Thyroid gland (tissue), 4 donors: ENCODE measurements around the gene ADAMTSL1. TPM values are rescaled to one million over a fixed set of nuclear protein-coding genes. Genes with fewer than 3 reads are reported as not detected.
A peak's percentile ranks its signal among the peaks of the same experiment; 100 is the strongest.

Experiments
- DNase-seq, 2 donors: peaks; one replicate each; pipeline ENCODE4 v3.0.0-alpha.2; 2019
- H3K27ac ChIP-seq, 3 donors: fragments of 200-600 bp; sonication (generic); 1 replicate in 2 of 3; 2 replicates in 1 of 3; pipeline ENCODE4 v1.5.1; 2016 to 2019; ENCODE audit warnings: mild to moderate bottlenecking in 1 of 3, moderate library complexity in 1 of 3
- H3K27me3 ChIP-seq: fragments of 200-600 bp; sonication (generic); one replicate; pipeline ENCODE4 v1.5.1; 2019
- H3K36me3 ChIP-seq, 2 donors: fragments of 200-600 bp; sonication (generic); one replicate each; pipeline ENCODE4 v1.5.1; 2016 to 2019
- H3K4me1 ChIP-seq, 2 donors: fragments of 200-600 bp; sonication (generic); one replicate each; pipeline ENCODE4 v1.5.1; 2017 to 2019
- H3K4me3 ChIP-seq, 3 donors: fragments of 200-600 bp; sonication (generic); replicated peaks in 1 of 3; 1 replicate in 2 of 3; 2 replicates in 1 of 3; pipeline ENCODE4 v1.5.1; 2016; ENCODE audit warnings: mild to moderate bottlenecking in 1 of 3
- H3K9me3 ChIP-seq: fragments of 200-600 bp; sonication (generic); one replicate; pipeline ENCODE4 v1.5.1; 2017
- POLR2A ChIP-seq, 2 donors: fragments of 450-650 bp; IDR thresholded peaks; one replicate each; pipeline ENCODE4 v1.6.1; 2017; ENCODE audit warnings: antibody characterized with exemption in 2 of 2, mild to moderate bottlenecking in 2 of 2, moderate library complexity in 1 of 2
- WGBS, 2 donors: methylation state at CpG; one replicate each; pipeline ENCODE4 v1.1.5; 2017; 5-methylcytosine and 5-hydroxymethylcytosine counted together
- intact Hi-C: fragments of 100-400 bp; cut with DNase I; formaldehyde crosslinking; loops from one replicate; pipeline ENCODE4 v1.15.1; 2023
- total RNA-seq, 4 donors: library from RNA; depleted of rRNA; stranded (reverse); fragments of >200 nt; gene quantifications; one replicate each; pipeline ENCODE4 v1.2.3, GENCODE V29; 2016
- TF ChIP-seq, protein P1 (sequence below), 6 experiments: fragments of 200-600 bp in 3 of 6; fragments of 450-650 bp in 3 of 6; sonication (generic) in 3 of 6; IDR thresholded peaks; one replicate each; pipeline ENCODE4 v1.5.1; 2016 to 2019; ENCODE audit warnings: antibody characterized with exemption in 6 of 6, mild to moderate bottlenecking in 2 of 6, inconsistent platforms in 1 of 6, moderate library complexity in 1 of 6

The ADAMTSL1 gene
- total RNA-seq, 4 donors from 2014 or later: 1.6 to 9.0 (median 4.8) TPM

DNA sequence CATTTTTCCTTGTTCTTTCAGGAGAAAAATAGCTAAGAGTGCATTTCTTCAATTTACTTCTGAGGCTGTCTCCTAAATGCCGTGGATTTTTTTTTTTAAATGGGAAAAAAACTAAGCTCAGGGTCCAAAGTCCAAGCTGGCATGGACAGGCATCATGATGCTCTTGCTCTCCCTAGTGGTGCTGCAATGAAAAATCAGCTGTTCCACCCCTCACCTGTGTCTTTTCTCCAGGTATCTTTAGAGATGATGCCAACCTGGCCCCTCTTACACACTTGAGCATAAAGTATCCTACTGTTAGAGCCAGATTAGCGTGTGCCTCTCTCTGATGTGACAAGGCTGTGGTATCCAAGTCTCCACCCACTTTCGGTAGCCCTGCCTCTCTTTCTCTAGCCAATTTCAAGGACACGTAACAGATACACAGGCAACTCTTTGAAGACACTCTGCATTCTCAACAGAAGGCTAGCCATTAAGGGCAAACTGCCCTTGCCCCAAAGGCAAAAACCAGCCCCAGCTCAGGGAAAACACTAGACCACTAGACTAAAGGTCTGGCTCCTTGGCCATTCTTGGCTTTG is 350.2 kb downstream of the ADAMTSL1 start:
- no peaks in the 10 kb centered on the region for H3K27me3 ChIP-seq
- TF ChIP-seq, protein P1, sequence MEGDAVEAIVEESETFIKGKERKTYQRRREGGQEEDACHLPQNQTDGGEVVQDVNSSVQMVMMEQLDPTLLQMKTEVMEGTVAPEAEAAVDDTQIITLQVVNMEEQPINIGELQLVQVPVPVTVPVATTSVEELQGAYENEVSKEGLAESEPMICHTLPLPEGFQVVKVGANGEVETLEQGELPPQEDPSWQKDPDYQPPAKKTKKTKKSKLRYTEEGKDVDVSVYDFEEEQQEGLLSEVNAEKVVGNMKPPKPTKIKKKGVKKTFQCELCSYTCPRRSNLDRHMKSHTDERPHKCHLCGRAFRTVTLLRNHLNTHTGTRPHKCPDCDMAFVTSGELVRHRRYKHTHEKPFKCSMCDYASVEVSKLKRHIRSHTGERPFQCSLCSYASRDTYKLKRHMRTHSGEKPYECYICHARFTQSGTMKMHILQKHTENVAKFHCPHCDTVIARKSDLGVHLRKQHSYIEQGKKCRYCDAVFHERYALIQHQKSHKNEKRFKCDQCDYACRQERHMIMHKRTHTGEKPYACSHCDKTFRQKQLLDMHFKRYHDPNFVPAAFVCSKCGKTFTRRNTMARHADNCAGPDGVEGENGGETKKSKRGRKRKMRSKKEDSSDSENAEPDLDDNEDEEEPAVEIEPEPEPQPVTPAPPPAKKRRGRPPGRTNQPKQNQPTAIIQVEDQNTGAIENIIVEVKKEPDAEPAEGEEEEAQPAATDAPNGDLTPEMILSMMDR (IDR thresholded peaks at IDR 0.05): peak in 4 of 6 experiments; percentile 13 to 40 (median 32)
- TF ChIP-seq POLR2A (IDR thresholded peaks at IDR 0.05): no peak
- no peak overlapping the region for H3K27ac ChIP-seq
- no peak for DNase-seq
- 77 to 84% methylated on average over 4 of the region's 4 CpGs for WGBS, 2 donors
- intact Hi-C loops: no loop called here
- H3K9me3 ChIP-seq: no peaks in the 10 kb centered on the region
- peaks cover 0 to 12% of the 10 kb centered on the region in 2 donors for H3K4me1 ChIP-seq
- H3K4me3 ChIP-seq: no peak overlapping the region
- no peaks in the 10 kb centered on the region for H3K36me3 ChIP-seq

GRCh38 chr9:18825656-18826170 is 351.8 kb downstream of the ADAMTSL1 start:
- no peak for TF ChIP-seq POLR2A (IDR thresholded peaks at IDR 0.05)
- TF ChIP-seq, protein P1 (IDR thresholded peaks at IDR 0.05): no peak
- H3K36me3 ChIP-seq: no peaks in the 10 kb centered on the region
- H3K4me3 ChIP-seq: no peak overlapping the region
- no peaks in the 10 kb centered on the region for H3K27me3 ChIP-seq
- intact Hi-C loops: no loop called here
- H3K4me1 ChIP-seq: peaks cover 0 to 12% of the 10 kb centered on the region in 2 donors
- no peak overlapping the region for H3K27ac ChIP-seq
- DNase-seq: no peak
- 78 to 83% methylated on average over 3 of the region's 3 CpGs for WGBS, 2 donors
- H3K9me3 ChIP-seq: no peaks in the 10 kb centered on the region

DNA sequence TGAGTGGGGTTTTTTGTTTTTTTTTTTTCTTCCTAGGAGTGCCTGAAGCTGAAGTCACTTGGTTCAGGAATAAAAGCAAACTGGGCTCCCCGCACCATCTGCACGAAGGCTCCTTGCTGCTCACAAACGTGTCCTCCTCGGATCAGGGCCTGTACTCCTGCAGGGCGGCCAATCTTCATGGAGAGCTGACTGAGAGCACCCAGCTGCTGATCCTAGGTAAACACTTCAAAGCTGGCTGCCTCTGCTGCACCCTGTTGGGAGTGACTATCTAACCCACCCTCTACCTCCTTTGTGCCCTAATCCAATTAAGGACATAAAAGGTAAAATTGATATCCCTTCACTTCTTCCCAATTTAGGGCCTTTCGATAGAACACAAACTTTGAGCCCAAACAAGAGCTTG is 352.3 kb downstream of the ADAMTSL1 start:
- no peak for DNase-seq
- WGBS, 2 donors: 71 to 76% methylated on average over 6 of the region's 6 CpGs
- intact Hi-C loops: no loop called here
- Histone ChIP-seq H3K27ac (no peak overlapping the region), H3K9me3 (no peaks in the 10 kb centered on the region), H3K4me1 (peaks cover 0 to 12% of the 10 kb centered on the region in 2 donors), H3K36me3 (no peaks in the 10 kb centered on the region), H3K27me3 (no peaks in the 10 kb centered on the region), H3K4me3 (no peak overlapping the region)
- TF ChIP-seq POLR2A (IDR thresholded peaks at IDR 0.05): no peak
- TF ChIP-seq, protein P1 (IDR thresholded peaks at IDR 0.05): no peak

GRCh38 chr9:18829066-18829465 is 355.1 kb downstream of the ADAMTSL1 start:
- WGBS, 2 donors: 97% methylated on average over 3 of the region's 3 CpGs
- no peak for TF ChIP-seq POLR2A (IDR thresholded peaks at IDR 0.05)
- TF ChIP-seq, protein P1 (IDR thresholded peaks at IDR 0.05): no peak
- intact Hi-C loops: no loop called here

GRCh38 chr9:18829873-18830272 is 355.9 kb downstream of the ADAMTSL1 start:
- H3K4me1 ChIP-seq: peaks cover 0 to 5% of the 10 kb centered on the region in 2 donors
- intact Hi-C loops: no loop called here
- no peaks in the 10 kb centered on the region for H3K9me3 ChIP-seq
- no peak overlapping the region for H3K27ac ChIP-seq
- no peak for DNase-seq
- 82 to 85% methylated on average over 5 of the region's 5 CpGs for WGBS, 2 donors
- H3K36me3 ChIP-seq: no peaks in the 10 kb centered on the region
- no peaks in the 10 kb centered on the region for H3K27me3 ChIP-seq
- TF ChIP-seq POLR2A (IDR thresholded peaks at IDR 0.05): no peak
- H3K4me3 ChIP-seq: no peak overlapping the region

More at GRCh38 chr9:18829066-18829465, 355.1 kb downstream of the ADAMTSL1 start:
- H3K4me3 ChIP-seq: no peak overlapping the region
- H3K36me3 ChIP-seq: no peaks in the 10 kb centered on the region
- H3K27ac ChIP-seq: no peak overlapping the region
- H3K27me3 ChIP-seq: no peaks in the 10 kb centered on the region
- no peaks in the 10 kb centered on the region for H3K9me3 ChIP-seq
- no peak for DNase-seq
- H3K4me1 ChIP-seq: peaks cover 0 to 6% of the 10 kb centered on the region in 2 donors
